GM12892 (cell line): ENCODE measurements around the gene MEIOB.

Experiments used
- POLR2A ChIP-seq: IDR thresholded peaks from 2 replicates; pipeline ENCODE4 v1.6.1; 2011; ENCODE audit warnings: low read depth, low read length, control low read depth
- POLR2AphosphoS5 ChIP-seq: IDR thresholded peaks from 2 replicates; pipeline ENCODE4 v1.6.1; 2011; ENCODE audit warnings: low read depth, low read length, control low read depth
- TAF1 ChIP-seq: IDR thresholded peaks from 2 replicates; pipeline ENCODE4 v1.6.1; 2011; ENCODE audit warnings: low read depth, mild to moderate bottlenecking, control low read depth, low read length, borderline replicate concordance

- TF ChIP-seq POLR2A (no peak), TAF1 (no peak), POLR2AphosphoS5 (no peak)
Measured at GRCh38 chr16:1810106-1810505, 61.9 kb downstream of the MEIOB start.
